Aorta (tissue), 5 donors: ENCODE measurements around the gene SH3RF3. TPM values are rescaled to one million over a fixed set of nuclear protein-coding genes. Genes with fewer than 3 reads are reported as not detected.

Experiments
- ATAC-seq: fragments of 200-7000 bp; cut with Tn5 transposase; one replicate; pipeline ENCODE4 v1.9.1; 2022; ENCODE audit warnings: moderate library complexity; ENCODE audit not compliant: low FRiP score
- DNase-seq, 2 donors: peaks; one replicate each; pipeline ENCODE4 v3.0.0-alpha.2; 2020
- H3K27ac ChIP-seq, 2 donors: one replicate each; pipeline ENCODE4 v1.5.1; 2013; ENCODE audit warnings: low read length in 2 of 2, mild to moderate bottlenecking in 2 of 2, moderate library complexity in 2 of 2, control low read depth in 1 of 2, inconsistent platforms in 1 of 2, low read depth in 1 of 2
- H3K27me3 ChIP-seq, 2 donors: one replicate each; pipeline ENCODE4 v1.6.1; 2013; ENCODE audit warnings: control low read depth in 1 of 2, low read length in 1 of 2, mild to moderate bottlenecking in 1 of 2, moderate library complexity in 1 of 2; ENCODE audit not compliant: insufficient read depth in 2 of 2, control insufficient read depth in 1 of 2
- H3K36me3 ChIP-seq, 2 donors: one replicate each; pipeline ENCODE4 v1.6.1; 2013; ENCODE audit warnings: control low read depth in 1 of 2, low read length in 1 of 2, mild to moderate bottlenecking in 1 of 2; ENCODE audit not compliant: insufficient read depth in 2 of 2, control insufficient read depth in 1 of 2
- H3K4me1 ChIP-seq, 2 donors: one replicate each; pipeline ENCODE4 v1.6.1; 2013; ENCODE audit warnings: low read length in 2 of 2, control low read depth in 1 of 2, mild to moderate bottlenecking in 1 of 2, moderate library complexity in 1 of 2; ENCODE audit not compliant: insufficient read depth in 2 of 2, control insufficient read depth in 1 of 2
- H3K4me3 ChIP-seq, 2 donors: one replicate each; pipeline ENCODE4 v1.5.1; 2013; ENCODE audit warnings: low read length in 2 of 2, control low read depth in 1 of 2, mild to moderate bottlenecking in 1 of 2
- H3K9me3 ChIP-seq: one replicate; pipeline ENCODE4 v1.6.1; 2013; ENCODE audit warnings: mild to moderate bottlenecking, low read length; ENCODE audit not compliant: control insufficient read depth
- WGBS, 2 donors: extraction: QIAGEN DNeasy Blood & Tissue Kit; methylation state at CpG; one replicate each; pipeline ENCODE4 v1.1.7; 2013; 5-methylcytosine and 5-hydroxymethylcytosine counted together
- intact Hi-C, 2 donors: fragments of 100-400 bp; cut with DNase I; formaldehyde crosslinking; loops; one replicate each; pipeline versions ENCODE4 v1.14.2 to v1.15.0; 2022
- polyA plus RNA-seq, 2 donors: library from polyadenylated mRNA; stranded (reverse); fragments of 200-250 nt; gene quantifications; one replicate each; pipeline ENCODE4 v1.2.3, GENCODE V29; 2013
- total RNA-seq, 2 donors: library from RNA; stranded (reverse); fragmentation: NEBNext Ultra II Directional; extraction: Animal tissue kit (Norgen Biotek cat#: 25700); gene quantifications; one replicate each; pipeline ENCODE4 v1.2.1, GENCODE V29; 2021
- donor health status: healthy with polysubstance abuse.
- donor health status: Bipolar disorder and iron deficiency.
- donor health status: DM: no; HTN: no; CAD: no.
- donor health status: DM: no; HTN: no; CAD: no.
- donor health status: DM: yes; HTN: yes; CAD: no.

The SH3RF3 gene
- total and polyA plus RNA-seq, 4 donors, result 3.1 to 24.4 (median 18.0) TPM

DNA sequence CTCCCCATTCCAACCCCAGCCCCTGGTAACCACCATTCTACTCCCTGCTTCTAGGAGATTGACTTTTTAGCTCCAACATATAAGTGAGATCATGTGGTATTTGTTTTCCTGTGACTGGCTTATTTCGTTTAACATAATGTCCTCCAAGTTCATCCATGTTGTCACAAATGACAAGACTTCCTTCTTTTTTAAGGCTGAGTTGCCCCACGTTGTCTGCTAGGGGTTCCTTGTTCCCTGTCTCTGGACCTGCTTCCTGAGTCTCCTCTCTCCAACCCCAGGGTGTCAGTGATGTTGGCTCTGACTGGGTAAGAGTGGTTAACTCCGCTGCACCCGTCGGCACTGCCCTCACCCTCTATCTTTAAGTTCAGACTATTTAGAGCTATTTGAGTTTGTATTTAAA lies 175.2 kb downstream of the SH3RF3 start:
- DNase-seq (no peak), ATAC-seq (no peak)
- intact Hi-C loops, result no loop called here

DNA sequence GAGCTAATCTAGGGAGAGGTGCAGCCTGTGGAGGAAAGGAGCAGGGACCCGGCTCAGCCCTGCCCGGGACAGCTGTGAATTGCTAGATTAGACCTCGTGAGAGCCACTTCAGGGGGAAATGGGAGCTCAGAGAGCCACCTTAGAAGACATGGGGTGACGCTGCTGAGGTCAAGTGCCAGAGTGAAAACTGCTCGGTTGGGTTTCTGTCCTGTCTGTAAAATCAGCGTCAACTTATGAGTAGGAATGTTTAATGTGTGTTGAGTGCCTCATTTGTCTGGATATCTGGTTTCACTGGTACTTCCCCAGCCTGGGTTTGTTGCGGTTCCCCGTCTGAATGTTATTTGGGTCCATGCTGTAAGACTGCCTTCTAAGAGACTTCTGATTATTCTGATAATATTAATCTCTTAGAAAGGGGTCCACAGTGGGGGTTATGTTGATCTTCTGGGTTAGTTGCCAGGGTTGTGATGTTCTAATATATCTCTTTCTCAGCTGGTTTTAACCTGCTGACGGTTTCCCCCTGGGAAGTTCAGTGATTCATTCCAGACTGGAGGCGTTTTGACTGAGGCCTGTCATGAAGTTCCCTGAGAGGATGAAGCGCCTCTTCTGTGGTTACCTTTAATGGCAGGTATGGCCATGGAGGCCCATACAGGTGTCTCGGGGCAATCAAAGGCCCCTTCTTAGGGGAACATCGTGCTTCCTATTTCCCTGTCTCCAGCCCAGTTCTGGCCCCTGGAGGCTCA lies 175.9 kb downstream of the SH3RF3 start:
- Histone ChIP-seq H3K9me3 (no peaks in the 10 kb centered on the region), H3K27ac (no peak overlapping the region), H3K4me1 (peaks cover 0 to 8% of the 10 kb centered on the region in 2 donors), H3K4me3 (no peak overlapping the region), H3K27me3 (no peaks in the 10 kb centered on the region), H3K36me3 (no peaks in the 10 kb centered on the region)
- ATAC-seq (no peak), DNase-seq (no peak)
- WGBS, 2 donors, result 67 to 78% methylated on average over 13 of the region's 13 CpGs
- intact Hi-C loops, result no loop called here

More for the DNA sequence above, 175.2 kb downstream of the SH3RF3 start:
- no peaks in the 10 kb centered on the region for H3K36me3 ChIP-seq
- no peak overlapping the region for H3K27ac ChIP-seq
- H3K27me3 ChIP-seq, result no peaks in the 10 kb centered on the region
- peaks cover 0 to 8% of the 10 kb centered on the region in 2 donors for H3K4me1 ChIP-seq
- no peaks in the 10 kb centered on the region for H3K9me3 ChIP-seq
- WGBS, 2 donors, result 71 to 76% methylated on average over 5 of the region's 5 CpGs
- H3K4me3 ChIP-seq, result no peak overlapping the region

DNA sequence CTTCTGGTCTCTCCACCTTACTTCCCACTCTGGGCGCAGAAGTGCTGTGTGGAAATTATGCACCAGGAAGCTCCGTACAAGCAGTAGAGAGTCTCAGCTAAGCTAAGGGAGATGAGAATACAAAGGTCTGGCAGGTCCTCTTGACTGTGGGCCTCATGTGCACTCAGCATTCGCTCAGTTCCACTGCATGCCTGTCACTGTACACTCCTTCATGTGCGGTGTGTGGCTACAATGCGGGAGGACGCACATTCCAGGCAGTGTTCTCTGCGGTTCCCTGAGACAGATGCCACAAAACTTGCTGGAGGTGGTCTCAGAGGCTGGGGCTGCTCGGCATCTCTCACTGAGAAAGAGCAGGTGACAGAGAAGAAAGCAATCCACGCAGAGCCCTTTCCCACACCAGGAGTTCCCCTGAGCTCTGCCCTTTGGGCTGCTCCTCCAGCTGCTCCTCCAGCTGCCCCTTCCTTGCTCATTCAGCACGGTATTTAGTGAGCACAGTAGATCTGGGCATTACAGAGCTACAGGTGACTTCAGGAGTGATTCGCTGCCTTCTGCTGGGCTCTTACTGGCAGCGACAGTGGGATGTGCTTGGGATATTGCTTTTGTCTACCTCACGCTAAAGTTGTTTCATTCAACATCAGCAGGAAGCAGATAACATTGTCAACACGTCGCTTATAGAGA lies 176.6 kb downstream of the SH3RF3 start:
- intact Hi-C loops, result no loop called here
- ATAC-seq, result no peak
- no peaks in the 10 kb centered on the region for H3K9me3 ChIP-seq

DNA sequence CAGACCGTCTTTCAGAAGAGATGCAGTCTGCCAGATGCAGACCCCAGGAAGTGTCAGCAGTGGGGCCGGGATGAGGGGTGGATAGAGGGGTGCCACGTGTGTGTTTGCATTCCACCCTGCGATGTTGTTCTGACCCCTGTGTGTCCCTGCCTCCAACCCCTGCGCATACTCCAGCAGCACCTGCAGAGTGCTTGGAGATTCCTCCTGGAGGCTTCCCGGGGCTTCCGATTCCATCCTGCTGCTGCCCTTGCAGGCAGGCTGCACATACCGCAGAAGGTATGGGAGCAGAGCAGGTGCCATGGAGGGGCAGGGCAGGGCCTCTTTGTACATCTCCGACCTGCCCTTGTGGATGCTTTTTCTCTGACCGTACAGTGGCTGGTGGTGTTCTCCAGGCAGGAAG lies 177.2 kb downstream of the SH3RF3 start:
- no peak for ATAC-seq
- no peak for DNase-seq
- Histone ChIP-seq H3K9me3 (no peaks in the 10 kb centered on the region), H3K27ac (no peak overlapping the region), H3K36me3 (no peaks in the 10 kb centered on the region), H3K4me1 (peaks cover 0 to 8% of the 10 kb centered on the region in 2 donors), H3K27me3 (no peaks in the 10 kb centered on the region), H3K4me3 (no peak overlapping the region)
- intact Hi-C loops, result no loop called here
- WGBS, 2 donors, result 76 to 80% methylated on average over 10 of the region's 10 CpGs

More for the DNA sequence above, 176.6 kb downstream of the SH3RF3 start:
- H3K27ac ChIP-seq, result no peak overlapping the region
- no peaks in the 10 kb centered on the region for H3K27me3 ChIP-seq
- 85 to 89% methylated on average over 15 of the region's 15 CpGs for WGBS, 2 donors
- no peak overlapping the region for H3K4me3 ChIP-seq
- H3K36me3 ChIP-seq, result no peaks in the 10 kb centered on the region
- peaks cover 0 to 8% of the 10 kb centered on the region in 2 donors for H3K4me1 ChIP-seq
- DNase-seq, result no peak

DNA sequence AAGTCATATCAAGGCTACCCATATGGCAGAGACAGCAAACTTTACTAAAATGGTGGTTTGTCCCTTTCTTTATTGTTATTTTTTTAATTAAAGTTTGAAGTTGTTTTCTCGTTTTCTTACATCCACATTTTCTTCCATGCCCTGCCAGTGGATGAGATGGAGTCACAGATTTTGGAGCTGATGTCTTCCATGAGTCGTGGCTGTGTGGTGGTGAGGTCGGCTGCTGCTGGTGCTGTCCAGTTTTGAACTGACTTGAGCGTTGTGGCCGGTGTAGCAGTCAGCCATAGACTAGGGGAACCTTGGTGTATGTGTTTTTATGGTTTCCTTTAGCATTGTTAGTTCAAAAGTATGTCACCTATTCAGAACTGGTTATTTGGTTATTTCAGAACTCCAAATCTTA lies 182.8 kb downstream of the SH3RF3 start:
- no peak for ATAC-seq
- no peak for DNase-seq
- Histone ChIP-seq H3K9me3 (no peaks in the 10 kb centered on the region), H3K4me1 (no peaks in the 10 kb centered on the region), H3K36me3 (no peaks in the 10 kb centered on the region), H3K27me3 (no peaks in the 10 kb centered on the region), H3K4me3 (no peak overlapping the region), H3K27ac (no peak overlapping the region)
- 91 to 93% methylated on average over 5 of the region's 5 CpGs for WGBS, 2 donors
- intact Hi-C loops, result no loop called here

DNA sequence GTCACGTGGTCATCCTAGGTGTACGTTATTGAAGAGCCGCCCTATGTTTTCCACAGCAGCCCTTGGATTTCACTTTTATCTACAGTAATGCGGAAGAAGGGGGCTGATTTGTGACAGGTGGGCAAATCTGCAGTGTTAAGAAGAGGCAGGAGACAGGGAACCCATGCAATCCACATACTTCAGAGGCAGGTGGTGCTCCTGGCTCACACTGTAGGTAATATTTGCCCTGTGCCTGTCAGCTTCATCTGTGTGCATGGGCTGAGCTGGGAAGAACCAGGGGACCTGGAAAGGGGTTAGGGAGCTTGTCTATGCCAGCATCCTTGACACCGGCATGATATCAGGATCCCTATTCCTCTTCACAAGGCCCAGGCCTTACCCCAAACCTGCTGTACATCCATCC lies 183.9 kb downstream of the SH3RF3 start:
- WGBS, 2 donors, result 77 to 97% methylated on average over 5 of the region's 5 CpGs
- H3K4me1 ChIP-seq, result no peaks in the 10 kb centered on the region
- H3K4me3 ChIP-seq, result no peak overlapping the region
- intact Hi-C loops, result no loop called here
- no peaks in the 10 kb centered on the region for H3K36me3 ChIP-seq
- no peak for ATAC-seq
- no peaks in the 10 kb centered on the region for H3K9me3 ChIP-seq
- no peak overlapping the region for H3K27ac ChIP-seq
- DNase-seq, result no peak
- no peaks in the 10 kb centered on the region for H3K27me3 ChIP-seq

DNA sequence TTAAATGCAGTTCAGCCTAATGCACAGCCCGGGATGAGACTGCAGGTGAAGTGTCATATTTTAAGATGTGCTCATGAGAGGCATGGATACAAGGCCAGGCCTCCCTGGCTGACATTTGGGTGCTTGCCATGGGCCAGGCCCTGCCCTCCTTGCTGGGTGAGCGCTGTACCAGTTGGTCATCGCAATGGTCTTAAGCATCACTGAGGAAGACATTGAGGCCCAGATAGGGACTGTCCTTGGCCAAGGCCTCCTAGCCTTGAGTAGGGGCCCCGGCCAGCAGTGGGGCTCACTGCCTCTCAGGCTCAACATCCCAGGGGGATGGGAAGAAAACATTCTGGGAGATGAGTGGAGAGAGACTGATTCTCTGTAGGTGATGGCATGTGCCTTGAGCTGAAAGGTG lies 184.3 kb downstream of the SH3RF3 start:
- intact Hi-C loops, result no loop called here
- ATAC-seq (no peak), DNase-seq (no peak)
- no peaks in the 10 kb centered on the region for H3K4me1 ChIP-seq
- 92 to 97% methylated on average over 4 of the region's 4 CpGs for WGBS, 2 donors
- no peak overlapping the region for H3K4me3 ChIP-seq
- H3K36me3 ChIP-seq, result no peaks in the 10 kb centered on the region
- no peak overlapping the region for H3K27ac ChIP-seq
- H3K27me3 ChIP-seq, result no peaks in the 10 kb centered on the region
- H3K9me3 ChIP-seq, result no peaks in the 10 kb centered on the region

DNA sequence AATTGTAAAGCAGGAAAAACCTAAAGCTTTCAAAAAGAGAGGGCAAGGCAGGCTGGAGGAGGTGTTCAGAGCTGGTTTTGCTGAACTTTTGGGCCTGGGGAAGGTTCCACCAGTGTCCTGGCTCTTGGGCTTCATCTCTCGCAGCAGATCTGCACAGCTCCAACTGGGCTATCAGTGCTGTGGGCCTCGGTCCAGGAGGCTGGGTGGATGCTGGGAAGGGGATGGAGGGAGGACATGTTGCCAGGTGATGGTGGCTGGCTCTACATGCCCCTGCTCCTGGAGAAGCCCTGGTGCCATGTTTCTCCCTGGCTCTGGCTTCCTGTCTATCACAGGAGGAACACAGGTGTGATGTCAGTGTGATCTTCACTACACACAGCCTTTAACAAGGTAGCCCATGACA lies 187.1 kb downstream of the SH3RF3 start:
- intact Hi-C loops, result no loop called here
- Histone ChIP-seq H3K9me3 (no peaks in the 10 kb centered on the region), H3K27ac (no peak overlapping the region), H3K27me3 (no peaks in the 10 kb centered on the region), H3K36me3 (no peaks in the 10 kb centered on the region), H3K4me3 (no peak overlapping the region), H3K4me1 (no peaks in the 10 kb centered on the region)
- no peak for ATAC-seq
- 16 to 63% methylated on average over 2 of the region's 2 CpGs for WGBS, 2 donors
- no peak for DNase-seq
